NCI-H526 treated with DMSO at 0.1 percent for 48 hours (cell line): Measurements from ENCODE around the gene C16orf54.
"Not testable (repeated sequence)": the region's sequence is repeated elsewhere in the genome, so short reads cannot be mapped to it uniquely, and the experiment has no call there.

Source experiments
- DNase-seq: peaks from one replicate; lab custom pipeline; 2025; lab: John Stamatoyannopoulos, UW

C16orf54 gene

GRCh38 chr16:29745853-29746345 is at the start of gene C16orf54:
TSS of gene C16orf54 (minus strand) at chr16:29745990. CDS start at chr16:29744951, 1,039 bp downstream.
- no peak for DNase-seq

GRCh38 chr16:29794231-29794710 is 48.5 kb upstream of the C16orf54 start:
- no peak for DNase-seq

- DNase-seq, result not testable (repeated sequence)
Observed at GRCh38 chr16:29793153-29793552, 47.4 kb upstream of the C16orf54 start.

GRCh38 chr16:29791845-29792807 is 46.3 kb upstream of the C16orf54 start:
- DNase-seq, result no peak

- no peak for DNase-seq
Observed at GRCh38 chr16:29790949-29791844, 45.4 kb upstream of the C16orf54 start.

GRCh38 chr16:29790183-29790948 is 44.6 kb upstream of the C16orf54 start, which contains the start of gene KIF22:
TSS of gene KIF22 (plus strand) at chr16:29790751. CDS start at chr16:29790760, 9 bp downstream.
- peak; percentile 96 for DNase-seq

- no peak for DNase-seq
Observed at GRCh38 chr16:29789775-29790182, 44.0 kb upstream of the C16orf54 start.

GRCh38 chr16:29787155-29787554 is 41.4 kb upstream of the C16orf54 start:
- DNase-seq, result not testable (repeated sequence)

GRCh38 chr16:29784901-29785500 is 39.2 kb upstream of the C16orf54 start:
- DNase-seq, result no peak

GRCh38 chr16:29784157-29784556 is 38.4 kb upstream of the C16orf54 start:
- no peak for DNase-seq

- DNase-seq, result not testable (repeated sequence)
Observed at GRCh38 chr16:29783094-29783953, 37.5 kb upstream of the C16orf54 start.

- no peak for DNase-seq
Observed at GRCh38 chr16:29779474-29779873, 33.7 kb upstream of the C16orf54 start.

GRCh38 chr16:29777576-29778350 is 32.0 kb upstream of the C16orf54 start, which contains the start of gene ZG16:
TSS of gene ZG16 (plus strand) at chr16:29778256. CDS start at chr16:29779267, 1,011 bp downstream.
- DNase-seq, result no peak

- DNase-seq, result no peak
Observed at GRCh38 chr16:29775742-29776408, 30.1 kb upstream of the C16orf54 start.

GRCh38 chr16:29774730-29775129 is 28.9 kb upstream of the C16orf54 start:
- no peak for DNase-seq

- not testable (repeated sequence) for DNase-seq
Observed at GRCh38 chr16:29772330-29772729, 26.5 kb upstream of the C16orf54 start.

GRCh38 chr16:29770250-29770929 is 24.6 kb upstream of the C16orf54 start:
- no peak for DNase-seq

GRCh38 chr16:29769507-29769906 is 23.7 kb upstream of the C16orf54 start:
- no peak for DNase-seq
